Hematopoietic multipotent progenitor cell treated with erythropoietin and hydrocortisone succinate and interleukin-3 and kit ligand, for 4 days (in vitro differentiated cells): ENCODE results near the gene C21orf91.
A peak's percentile ranks its signal among the peaks of the same experiment; 100 is the strongest.

Experiments
- DNase-seq: peaks from one replicate; pipeline ENCODE4 v3.0.0-alpha.2; 2015

C21orf91 gene

GRCh38 chr21:17819114-17819876 lies at the start of gene C21orf91:
Gene C21orf91, minus strand, starts transcription at chr21:17819356. Its CDS starts 1,038 bp downstream, at chr21:17818318.
- peak; percentile 97 for DNase-seq

GRCh38 chr21:17866590-17866989 lies 47.4 kb upstream of the C21orf91 start:
- no peak for DNase-seq

- no peak for DNase-seq
Observed at GRCh38 chr21:17859661-17860060, 40.5 kb upstream of the C21orf91 start.

- DNase-seq = no peak
Observed at GRCh38 chr21:17858747-17859146, 39.6 kb upstream of the C21orf91 start.

GRCh38 chr21:17854745-17855144 lies 35.6 kb upstream of the C21orf91 start:
- peak; percentile 74 for DNase-seq

- DNase-seq = no peak
Observed at GRCh38 chr21:17853393-17854275, 34.5 kb upstream of the C21orf91 start.

- DNase-seq = peak; percentile 19
Observed at GRCh38 chr21:17848228-17848627, 29.1 kb upstream of the C21orf91 start.

GRCh38 chr21:17841103-17841502 lies 21.9 kb upstream of the C21orf91 start:
- DNase-seq = no peak

GRCh38 chr21:17834639-17835354 lies 15.6 kb upstream of the C21orf91 start:
- DNase-seq = no peak

- DNase-seq = no peak
Observed at GRCh38 chr21:17829472-17829871, 10.3 kb upstream of the C21orf91 start.

- DNase-seq = no peak
Observed at GRCh38 chr21:17828223-17828622, 9.1 kb upstream of the C21orf91 start.

- no peak for DNase-seq
Observed at GRCh38 chr21:17823846-17824245, 4.7 kb upstream of the C21orf91 start.

GRCh38 chr21:17821121-17821520 lies 2.0 kb upstream of the C21orf91 start:
- no peak for DNase-seq

- peak; percentile 86 for DNase-seq
Observed at GRCh38 chr21:17819877-17820229, 697 bp upstream of the C21orf91 start.

GRCh38 chr21:17818186-17819113 lies 706 bp downstream of the C21orf91 start:
- peak; percentile 58 for DNase-seq

- DNase-seq = no peak
Observed at GRCh38 chr21:17813353-17813752, 5.8 kb downstream of the C21orf91 start.

- no peak for DNase-seq
Observed at GRCh38 chr21:17805966-17806365, 13.2 kb downstream of the C21orf91 start.

- DNase-seq = no peak
Observed at GRCh38 chr21:17803536-17803935, 15.6 kb downstream of the C21orf91 start.

GRCh38 chr21:17802572-17802971 lies 16.6 kb downstream of the C21orf91 start:
- DNase-seq = no peak

GRCh38 chr21:17799414-17800164 lies 19.6 kb downstream of the C21orf91 start:
- no peak for DNase-seq

- DNase-seq = no peak
Observed at GRCh38 chr21:17798796-17799195, 20.4 kb downstream of the C21orf91 start.
